GM10248 (cell line): ENCODE data around the gene MAST3.

Source experiments
- CTCF ChIA-PET: fragments of 300-600 bp; sonication (Branson Sonifier 250); formaldehyde crosslinking; extraction: SDS; loops from one replicate; lab custom pipeline; 2021; ENCODE audit warnings: antibody characterized with exemption; lab: Yijun Ruan, JAX
- POLR2A ChIA-PET: fragments of 350-650 bp; sonication (Branson Sonifier 250); formaldehyde crosslinking; extraction: SDS; loops from one replicate; lab custom pipeline; 2020; ENCODE audit warnings: antibody characterized with exemption; lab: Yijun Ruan, JAX
- DNase-seq: peaks from one replicate; pipeline ENCODE4 v3.0.0; 2012; ENCODE audit errors: extremely low spot score
- CTCF ChIP-seq: IDR thresholded peaks from 2 replicates; pipeline ENCODE4 v1.5.1; 2012; ENCODE audit warnings: mild to moderate bottlenecking, low read depth; ENCODE audit errors: extremely low read depth, missing control alignments, control extremely low read depth

Gene MAST3

DNA sequence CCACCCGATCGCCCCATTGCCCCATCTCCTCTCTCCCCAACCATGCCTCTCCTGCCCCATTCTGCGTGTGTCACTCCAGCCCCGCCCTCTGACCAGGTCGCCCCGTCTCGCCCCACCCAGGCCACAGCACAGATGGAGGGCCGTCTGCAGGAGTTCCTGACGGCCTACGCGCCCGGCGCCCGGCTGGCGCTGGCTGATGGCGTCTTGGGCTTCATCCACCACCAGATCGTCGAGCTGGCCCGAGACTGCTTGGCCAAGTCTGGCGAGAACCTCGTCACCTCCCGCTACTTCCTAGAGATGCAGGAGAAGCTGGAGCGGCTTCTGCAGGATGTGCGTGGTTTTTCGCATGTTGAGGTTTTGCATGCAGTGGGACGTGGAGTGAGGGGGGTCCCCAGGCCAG lies 26.2 kb downstream of the MAST3 start:
- DNase-seq = no peak
- ChIA-PET CTCF (interaction anchor here (1.2 to 2.5 kb wide), 2 partner anchors 11 to 28 kb away, joined by 3 to 9 read pairs; partner anchors contain the start of gene PIK3R2), POLR2A (no interaction called here)
- no peak for TF ChIP-seq CTCF

- POLR2A ChIA-PET = no interaction called here
- no peak for DNase-seq
- CTCF ChIA-PET = interaction anchor here (1.0 to 1.9 kb wide), 4 partner anchors 8 to 129 kb away, joined by 3 to 4 read pairs (median 4); no protein-coding TSS in a partner anchor
- TF ChIP-seq CTCF = no peak
These were observed 28.5 kb downstream of the MAST3 start for GRCh38 chr19:18126097-18126496.

GRCh38 chr19:18128044-18128443 lies 30.5 kb downstream of the MAST3 start:
- TF ChIP-seq CTCF = no peak
- ChIA-PET POLR2A (no interaction called here), CTCF (interaction anchor here (1.0 to 1.8 kb wide), 3 partner anchors 15 to 23 kb away, joined by 5 to 6 read pairs (median 5); no protein-coding TSS in a partner anchor)
- no peak for DNase-seq

DNA sequence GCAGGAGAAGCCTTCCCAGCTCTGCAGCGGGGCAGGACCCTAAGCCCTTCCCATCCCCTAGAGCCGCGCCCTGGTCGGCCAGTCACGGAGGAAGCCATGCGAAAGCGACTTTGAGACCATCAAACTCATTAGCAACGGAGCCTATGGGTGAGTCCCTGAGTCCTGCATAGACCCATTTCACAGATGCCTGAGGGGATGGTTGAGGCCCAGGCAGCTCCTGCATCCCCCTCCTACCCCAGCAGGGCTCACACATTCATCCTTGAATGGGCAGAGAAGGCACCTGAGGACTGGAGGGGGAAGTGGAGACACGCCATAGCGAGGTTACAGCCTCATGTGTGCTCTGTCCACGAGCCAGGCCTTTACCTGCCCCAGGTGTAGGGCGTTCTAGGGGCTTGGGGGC lies 31.2 kb downstream of the MAST3 start:
- ChIA-PET POLR2A (no interaction called here), CTCF (interaction anchor here (1.8 to 2.3 kb wide), 3 partner anchors 16 to 23 kb away, joined by 5 to 8 read pairs (median 6); no protein-coding TSS in a partner anchor)
- no peak for TF ChIP-seq CTCF
- no peak for DNase-seq

DNA sequence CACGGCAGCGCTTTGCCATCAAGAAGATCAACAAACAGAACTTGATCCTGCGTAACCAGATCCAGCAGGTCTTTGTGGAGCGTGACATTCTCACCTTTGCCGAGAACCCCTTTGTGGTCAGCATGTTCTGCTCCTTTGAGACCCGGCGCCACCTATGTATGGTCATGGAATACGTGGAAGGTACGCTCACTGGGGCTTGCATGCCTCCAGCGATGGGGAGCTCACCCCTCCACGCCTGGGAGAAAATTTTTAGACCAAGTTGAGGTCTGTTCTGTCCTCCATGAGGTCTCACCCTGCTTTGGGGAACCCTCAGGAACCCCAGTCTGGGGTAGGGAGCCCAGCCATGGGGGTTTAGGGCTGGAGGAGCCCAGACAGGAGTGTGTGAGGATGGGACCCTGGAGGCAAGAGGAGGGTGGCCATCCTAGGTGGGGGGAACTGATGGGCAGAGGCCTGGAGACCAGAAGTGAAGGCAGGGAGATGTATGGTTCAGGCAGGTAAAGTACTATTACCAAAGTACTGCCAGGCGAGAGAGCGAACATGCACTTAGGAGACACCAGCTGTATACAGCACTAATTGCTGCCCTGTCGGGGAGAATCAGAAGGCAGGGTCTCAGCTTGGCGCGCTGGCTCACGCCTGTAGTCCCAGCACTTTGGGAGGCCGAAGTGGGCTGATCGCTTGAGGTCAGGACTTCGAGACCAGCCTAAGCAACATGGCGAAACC lies 33.1 kb downstream of the MAST3 start:
- POLR2A ChIA-PET = no interaction called here
- CTCF ChIA-PET = interaction anchor here (1.2 to 2.3 kb wide), 2 partner anchors 13 to 21 kb away, joined by 4 to 8 read pairs; no protein-coding TSS in a partner anchor
- no peak for TF ChIP-seq CTCF
- no peak for DNase-seq

- CTCF ChIA-PET = no interaction called here
- DNase-seq = no peak
- TF ChIP-seq CTCF = no peak
- POLR2A ChIA-PET = no interaction called here
These were observed 34.4 kb downstream of the MAST3 start for GRCh38 chr19:18131841-18132596.
